Panc1 (cell line): ENCODE data around the gene PTEN. TPM values are rescaled to one million over a fixed set of nuclear protein-coding genes. Genes with fewer than 3 reads are reported as not detected.

Source experiments
- ATAC-seq: fragments of 200-7000 bp; cut with Tn5 transposase; 2 replicates; pipeline ENCODE4 v1.9.1; 2020; ENCODE audit warnings: mild to moderate bottlenecking, moderate library complexity
- BruUV-seq: library from RNA; stranded (reverse); fragments of 400-500 nt; replicated peaks from 2 replicates; lab custom pipeline; 2021; lab: Mats Ljungman, UMichigan
- CTCF ChIA-PET: fragments of 300-600 bp; sonication (Branson Sonifier 250); formaldehyde crosslinking; loops from one replicate; lab custom pipeline; 2022; ENCODE audit warnings: antibody characterized with exemption; lab: Charles Lee
- POLR2A ChIA-PET: fragments of 300-600 bp; sonication (Branson Sonifier 250); formaldehyde crosslinking; loops from one replicate; lab custom pipeline; 2022; ENCODE audit warnings: antibody characterized with exemption; lab: Charles Lee
- DNase-seq: peaks from one replicate; pipeline ENCODE4 v3.0.0-alpha.2; 2010; ENCODE audit warnings: low read depth, low spot score
- H3K27ac ChIP-seq: 2 replicates; pipeline ENCODE4 v1.5.1; 2011; ENCODE audit warnings: mild to moderate bottlenecking, low read length, inconsistent platforms
- H3K27me3 ChIP-seq: fragments of 200-500 bp; sonication (Bioruptor generic); 2 replicates; pipeline ENCODE4 v1.6.0; 2014; ENCODE audit warnings: low read length, inconsistent platforms; ENCODE audit not compliant: control insufficient read depth, insufficient read depth
- H3K36me3 ChIP-seq: fragments of 200-500 bp; sonication (Bioruptor generic); 2 replicates; pipeline ENCODE4 v1.5.1; 2014; ENCODE audit warnings: inconsistent platforms, mild to moderate bottlenecking, low read length, moderate library complexity; ENCODE audit not compliant: control insufficient read depth, insufficient read depth
- H3K4me1 ChIP-seq: 2 replicates; pipeline ENCODE4 v1.5.1; 2011; ENCODE audit warnings: inconsistent platforms, mild to moderate bottlenecking, low read length, moderate library complexity; ENCODE audit not compliant: control insufficient read depth, insufficient read depth
- H3K4me3 ChIP-seq, 2 experiments: 2 replicates each; pipeline ENCODE4 v1.5.1; 2011 to 2012; ENCODE audit warnings: low read depth in 2 of 2, low read length in 2 of 2, mild to moderate bottlenecking in 2 of 2, inconsistent platforms in 1 of 2, moderate library complexity in 1 of 2
- H3K9me3 ChIP-seq: fragments of 200-500 bp; sonication (Bioruptor generic); 2 replicates; pipeline ENCODE4 v1.5.1; 2014; ENCODE audit warnings: low read depth, mild to moderate bottlenecking, inconsistent platforms, low read length, moderate library complexity; ENCODE audit not compliant: control insufficient read depth, insufficient read depth
- POLR2AphosphoS5 ChIP-seq: IDR thresholded peaks from 2 replicates; pipeline ENCODE4 v1.6.1; 2012; ENCODE audit warnings: mild to moderate bottlenecking, low read depth, low read length, moderate library complexity
- SIN3A ChIP-seq: IDR thresholded peaks from 2 replicates; pipeline ENCODE4 v1.6.1; 2012; ENCODE audit warnings: low read depth, mild to moderate bottlenecking, low read length, moderate library complexity, borderline replicate concordance; ENCODE audit not compliant: insufficient read depth
- TCF7L2 ChIP-seq: IDR thresholded peaks from 2 replicates; pipeline ENCODE4 v1.6.1; 2011; ENCODE audit warnings: mild to moderate bottlenecking, low read depth, low read length, inconsistent platforms
- in situ Hi-C: cut with HindIII; loops from 2 replicates; pipeline ENCODE4 v1.10.0; 2016; ENCODE audit warnings: low sequenced_read_pairs, low pct_unique_long_range_greater_than_20kb
- intact Hi-C: fragments of 100-400 bp; cut with micrococcal nuclease; formaldehyde crosslinking; loops from one replicate; pipeline ENCODE4 v1.10.0; 2022; ENCODE audit not compliant: unreplicated experiment
- total RNA-seq: library from RNA; stranded (reverse); gene quantifications from one replicate; pipeline ENCODE4 v1.2.1, GENCODE V29; 2021; ENCODE audit not compliant: unreplicated experiment
- TF ChIP-seq, protein P1 (sequence below), 2 experiments: IDR thresholded peaks; 2 replicates each; pipeline ENCODE4 v1.6.1; 2011 to 2012; ENCODE audit warnings: low read depth in 2 of 2, control low read depth in 1 of 2, low read length in 1 of 2, mild to moderate bottlenecking in 1 of 2, moderate library complexity in 1 of 2; ENCODE audit not compliant: insufficient read depth in 1 of 2
- TF ChIP-seq, protein P2 (sequence below): fragments of 450-650 bp; IDR thresholded peaks from 2 replicates; pipeline ENCODE4 v1.5.1; 2017; ENCODE audit warnings: mild to moderate bottlenecking

The PTEN gene
- total RNA-seq, 1 experiment from 2014 or later: 88.9 TPM

DNA sequence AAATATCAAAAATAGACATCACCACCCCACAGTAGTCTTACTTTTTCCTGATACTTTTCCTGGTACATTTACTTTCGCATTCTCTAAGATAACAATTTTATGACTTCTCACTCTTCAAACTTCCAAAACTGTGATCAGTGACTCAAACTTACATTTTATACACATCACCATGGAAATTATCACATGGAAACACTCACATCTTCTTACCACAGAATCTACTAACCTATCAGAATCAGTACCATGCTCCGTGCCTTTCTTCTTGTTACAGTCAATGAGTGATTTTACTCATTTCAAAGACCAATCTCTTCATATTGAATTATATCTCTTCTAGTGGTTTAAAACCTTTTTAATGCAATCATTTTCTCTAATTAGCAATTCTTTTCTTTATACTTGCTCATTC is 120.3 kb downstream of the PTEN start:
- POLR2A ChIA-PET: no interaction called here

DNA sequence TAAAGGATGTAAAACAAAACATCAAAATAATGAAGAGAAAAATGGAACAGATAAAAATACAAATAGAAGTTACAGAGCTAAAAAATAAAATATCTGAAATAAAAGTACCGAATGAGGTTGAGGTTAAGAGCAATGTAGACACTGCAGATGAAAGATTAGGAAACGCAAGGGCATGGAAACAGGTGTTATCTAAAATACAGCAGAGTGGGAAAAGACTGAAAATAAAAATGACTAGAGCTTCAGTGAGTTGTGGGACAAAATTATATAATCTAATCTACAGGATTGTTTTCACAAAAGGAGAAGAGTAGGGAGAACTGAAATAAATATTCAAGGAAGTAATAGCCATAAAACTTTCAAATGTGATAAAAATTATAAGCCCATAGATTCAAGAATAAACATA is 123.8 kb downstream of the PTEN start:
- DNase-seq: no peak
- Histone ChIP-seq H3K9me3 (no peaks in the 10 kb centered on the region), H3K27me3 (no peaks in the 10 kb centered on the region), H3K4me3 (no peak overlapping the region), H3K27ac (no peak overlapping the region), H3K4me1 (no peaks in the 10 kb centered on the region), H3K36me3 (no peaks in the 10 kb centered on the region)
- ATAC-seq: no peak
- CTCF ChIA-PET: no interaction called here
- no TSS peak for BruUV-seq
- TF ChIP-seq POLR2AphosphoS5: no peak
- intact Hi-C loops: no loop called here
- in situ Hi-C loops: no loop called here
- POLR2A ChIA-PET: no interaction called here

More for the DNA sequence above, 120.3 kb downstream of the PTEN start:
- Histone ChIP-seq H3K9me3 (no peaks in the 10 kb centered on the region), H3K4me1 (no peaks in the 10 kb centered on the region), H3K27ac (no peak overlapping the region), H3K27me3 (no peaks in the 10 kb centered on the region), H3K4me3 (no peak overlapping the region), H3K36me3 (no peaks in the 10 kb centered on the region)
- DNase-seq (no peak), ATAC-seq (no peak)
- CTCF ChIA-PET: no interaction called here
- no TSS peak for BruUV-seq
- intact Hi-C loops: no loop called here
- no peak for TF ChIP-seq SIN3A
- TF ChIP-seq, protein P1, sequence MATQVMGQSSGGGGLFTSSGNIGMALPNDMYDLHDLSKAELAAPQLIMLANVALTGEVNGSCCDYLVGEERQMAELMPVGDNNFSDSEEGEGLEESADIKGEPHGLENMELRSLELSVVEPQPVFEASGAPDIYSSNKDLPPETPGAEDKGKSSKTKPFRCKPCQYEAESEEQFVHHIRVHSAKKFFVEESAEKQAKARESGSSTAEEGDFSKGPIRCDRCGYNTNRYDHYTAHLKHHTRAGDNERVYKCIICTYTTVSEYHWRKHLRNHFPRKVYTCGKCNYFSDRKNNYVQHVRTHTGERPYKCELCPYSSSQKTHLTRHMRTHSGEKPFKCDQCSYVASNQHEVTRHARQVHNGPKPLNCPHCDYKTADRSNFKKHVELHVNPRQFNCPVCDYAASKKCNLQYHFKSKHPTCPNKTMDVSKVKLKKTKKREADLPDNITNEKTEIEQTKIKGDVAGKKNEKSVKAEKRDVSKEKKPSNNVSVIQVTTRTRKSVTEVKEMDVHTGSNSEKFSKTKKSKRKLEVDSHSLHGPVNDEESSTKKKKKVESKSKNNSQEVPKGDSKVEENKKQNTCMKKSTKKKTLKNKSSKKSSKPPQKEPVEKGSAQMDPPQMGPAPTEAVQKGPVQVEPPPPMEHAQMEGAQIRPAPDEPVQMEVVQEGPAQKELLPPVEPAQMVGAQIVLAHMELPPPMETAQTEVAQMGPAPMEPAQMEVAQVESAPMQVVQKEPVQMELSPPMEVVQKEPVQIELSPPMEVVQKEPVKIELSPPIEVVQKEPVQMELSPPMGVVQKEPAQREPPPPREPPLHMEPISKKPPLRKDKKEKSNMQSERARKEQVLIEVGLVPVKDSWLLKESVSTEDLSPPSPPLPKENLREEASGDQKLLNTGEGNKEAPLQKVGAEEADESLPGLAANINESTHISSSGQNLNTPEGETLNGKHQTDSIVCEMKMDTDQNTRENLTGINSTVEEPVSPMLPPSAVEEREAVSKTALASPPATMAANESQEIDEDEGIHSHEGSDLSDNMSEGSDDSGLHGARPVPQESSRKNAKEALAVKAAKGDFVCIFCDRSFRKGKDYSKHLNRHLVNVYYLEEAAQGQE (IDR thresholded peaks at IDR 0.05; ENCODE audit: insufficient read depth in 1 of 2, low read depth in 2 of 2, low read length in 1 of 2): no peak
- in situ Hi-C loops: no loop called here

DNA sequence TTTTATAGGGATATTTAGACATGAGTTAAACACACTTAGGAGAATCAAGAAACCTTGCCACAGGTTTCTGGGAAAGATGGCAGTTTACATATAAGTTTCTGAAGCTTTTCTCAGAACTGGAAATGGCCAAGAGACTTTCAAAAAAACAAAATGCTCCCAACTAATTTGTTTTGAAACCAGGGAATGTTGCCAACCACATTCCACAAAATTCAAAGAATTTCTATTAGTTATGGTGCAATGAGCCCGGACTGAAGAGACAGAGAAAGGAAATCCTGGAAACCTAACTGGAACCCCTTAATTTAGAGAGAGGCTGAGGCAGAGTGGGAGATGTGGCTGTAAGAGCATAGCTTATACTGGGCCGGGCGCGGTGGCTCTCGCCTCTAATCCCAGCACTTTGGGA is 128.5 kb downstream of the PTEN start:
- H3K27me3 ChIP-seq: no peaks in the 10 kb centered on the region
- DNase-seq: no peak
- ATAC-seq: no peak
- H3K27ac ChIP-seq: no peak overlapping the region
- intact Hi-C loops (no loop called here), in situ Hi-C loops (no loop called here)
- no peak for TF ChIP-seq POLR2AphosphoS5
- TF ChIP-seq, protein P2, sequence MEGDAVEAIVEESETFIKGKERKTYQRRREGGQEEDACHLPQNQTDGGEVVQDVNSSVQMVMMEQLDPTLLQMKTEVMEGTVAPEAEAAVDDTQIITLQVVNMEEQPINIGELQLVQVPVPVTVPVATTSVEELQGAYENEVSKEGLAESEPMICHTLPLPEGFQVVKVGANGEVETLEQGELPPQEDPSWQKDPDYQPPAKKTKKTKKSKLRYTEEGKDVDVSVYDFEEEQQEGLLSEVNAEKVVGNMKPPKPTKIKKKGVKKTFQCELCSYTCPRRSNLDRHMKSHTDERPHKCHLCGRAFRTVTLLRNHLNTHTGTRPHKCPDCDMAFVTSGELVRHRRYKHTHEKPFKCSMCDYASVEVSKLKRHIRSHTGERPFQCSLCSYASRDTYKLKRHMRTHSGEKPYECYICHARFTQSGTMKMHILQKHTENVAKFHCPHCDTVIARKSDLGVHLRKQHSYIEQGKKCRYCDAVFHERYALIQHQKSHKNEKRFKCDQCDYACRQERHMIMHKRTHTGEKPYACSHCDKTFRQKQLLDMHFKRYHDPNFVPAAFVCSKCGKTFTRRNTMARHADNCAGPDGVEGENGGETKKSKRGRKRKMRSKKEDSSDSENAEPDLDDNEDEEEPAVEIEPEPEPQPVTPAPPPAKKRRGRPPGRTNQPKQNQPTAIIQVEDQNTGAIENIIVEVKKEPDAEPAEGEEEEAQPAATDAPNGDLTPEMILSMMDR: no peak
- TF ChIP-seq SIN3A: no peak
- TF ChIP-seq TCF7L2: no peak
- TF ChIP-seq, protein P1 (IDR thresholded peaks at IDR 0.05; ENCODE audit: insufficient read depth in 1 of 2, low read depth in 2 of 2, low read length in 1 of 2): no peak
- H3K4me3 ChIP-seq: no peak overlapping the region
- no TSS peak for BruUV-seq
- ChIA-PET POLR2A (no interaction called here), CTCF (no interaction called here)
- no peaks in the 10 kb centered on the region for H3K4me1 ChIP-seq
- no peaks in the 10 kb centered on the region for H3K9me3 ChIP-seq
- H3K36me3 ChIP-seq: no peaks in the 10 kb centered on the region
